SK-MEL-5 (cell line): Measurements from ENCODE around the gene SUSD4. TPM values are rescaled to one million over a fixed set of nuclear protein-coding genes. Genes with fewer than 3 reads are reported as not detected.
"Not testable (repeated sequence)": the region's sequence is repeated elsewhere in the genome, so short reads cannot be mapped to it uniquely, and the experiment has no call there.

Experiments
- DNase-seq: peaks from one replicate; pipeline ENCODE4 v3.0.0-alpha.2; 2016; ENCODE audit warnings: low read depth, low spot score
- in situ Hi-C: cut with HindIII; loops from 2 replicates; pipeline ENCODE4 v1.10.0; 2016; ENCODE audit warnings: low sequenced_read_pairs, high pct_unique_total_duplicates, low pct_unique_long_range_greater_than_20kb
- total RNA-seq: library from RNA; depleted of rRNA; stranded (reverse); fragments of >200 nt; shearing (Covaris generic); gene quantifications from 2 replicates; pipeline ENCODE4 v1.2.3, GENCODE V29; 2014

Gene SUSD4
- total RNA-seq, 1 experiment from 2014 or later: not detected

DNA sequence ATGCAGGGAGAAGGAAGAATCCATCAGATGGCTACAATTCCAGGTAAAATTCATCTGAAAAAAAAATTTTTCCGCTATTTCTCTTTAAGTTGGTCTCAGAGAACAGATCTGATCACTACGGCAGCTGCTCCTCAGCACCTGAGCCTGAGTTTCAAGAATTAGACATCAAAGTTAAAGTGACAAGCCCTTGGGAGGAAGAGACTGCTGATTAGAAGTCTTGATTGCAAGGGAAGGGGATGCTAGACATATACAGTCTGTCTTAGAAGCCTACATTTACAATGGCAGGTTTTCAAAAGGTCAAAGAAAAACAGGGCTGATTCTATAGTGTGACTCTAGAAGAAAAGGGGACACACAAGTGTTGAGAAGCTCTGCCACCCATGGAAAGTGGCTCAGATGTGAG lies 48.3 kb downstream of the SUSD4 start:
- DNase-seq: no peak
- in situ Hi-C loops: no loop called here

- no peak for DNase-seq
- in situ Hi-C loops: no loop called here
Measured at GRCh38 chr1:223313415-223313754, 50.6 kb downstream of the SUSD4 start.

- DNase-seq: no peak
- in situ Hi-C loops: no loop called here
Measured at GRCh38 chr1:223312705-223313414, 51.1 kb downstream of the SUSD4 start.

GRCh38 chr1:223312273-223312672 lies 51.7 kb downstream of the SUSD4 start:
- in situ Hi-C loops: no loop called here
- no peak for DNase-seq

DNA sequence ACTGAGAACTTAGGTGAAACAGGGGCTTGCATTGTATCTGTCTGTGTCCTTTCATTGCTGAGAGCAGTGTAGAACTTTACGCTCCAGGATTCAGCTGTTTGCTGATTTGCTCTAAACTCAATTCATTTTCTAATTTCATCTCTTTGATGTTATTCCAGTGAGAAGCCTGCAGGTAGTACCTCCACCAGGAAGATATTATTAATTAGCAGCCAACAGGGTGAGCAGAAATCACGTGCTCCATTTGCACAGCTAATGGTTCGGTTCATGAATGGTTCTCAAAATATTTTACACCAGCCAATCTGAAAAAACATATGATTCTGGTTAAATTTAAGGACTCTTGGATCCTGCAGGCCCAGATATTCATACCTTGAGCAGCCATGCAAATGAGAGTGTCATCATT lies 52.1 kb downstream of the SUSD4 start:
- DNase-seq: no peak
- in situ Hi-C loops: no loop called here

- no peak for DNase-seq
- in situ Hi-C loops: no loop called here
Measured at GRCh38 chr1:223308136-223308535, 55.8 kb downstream of the SUSD4 start.

- no peak for DNase-seq
- in situ Hi-C loops: no loop called here
Measured at GRCh38 chr1:223307544-223307943, 56.4 kb downstream of the SUSD4 start.

DNA sequence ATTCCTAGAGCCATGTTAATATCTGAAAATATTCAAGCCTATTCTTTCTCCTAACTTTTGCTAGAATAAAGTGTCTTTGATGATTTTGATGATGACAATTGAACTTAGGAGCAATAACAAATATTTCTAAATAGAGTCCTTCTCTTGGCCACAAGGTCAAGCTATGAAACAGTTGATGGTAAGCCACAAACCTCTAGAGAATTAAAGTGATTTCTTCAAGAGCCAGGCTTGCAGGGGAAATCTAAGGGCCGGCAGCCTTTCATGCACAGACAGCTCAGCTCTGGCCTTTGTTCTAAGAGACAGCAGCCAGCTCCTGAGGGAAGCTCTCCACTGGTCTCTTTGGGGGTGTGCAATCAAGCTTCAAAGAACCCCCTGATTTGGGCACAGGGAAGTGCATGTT lies 59.0 kb downstream of the SUSD4 start:
- DNase-seq: no peak

GRCh38 chr1:223301371-223301770 lies 62.6 kb downstream of the SUSD4 start:
- no peak for DNase-seq
- in situ Hi-C loops: no loop called here

More for the DNA sequence above, 59.0 kb downstream of the SUSD4 start:
- in situ Hi-C loops: no loop called here

GRCh38 chr1:223299553-223299952 lies 64.4 kb downstream of the SUSD4 start:
- DNase-seq: no peak
- in situ Hi-C loops: no loop called here

GRCh38 chr1:223298701-223299100 lies 65.3 kb downstream of the SUSD4 start:
- DNase-seq: no peak
- in situ Hi-C loops: no loop called here

GRCh38 chr1:223297800-223298199 lies 66.2 kb downstream of the SUSD4 start:
- in situ Hi-C loops: no loop called here
- no peak for DNase-seq

DNA sequence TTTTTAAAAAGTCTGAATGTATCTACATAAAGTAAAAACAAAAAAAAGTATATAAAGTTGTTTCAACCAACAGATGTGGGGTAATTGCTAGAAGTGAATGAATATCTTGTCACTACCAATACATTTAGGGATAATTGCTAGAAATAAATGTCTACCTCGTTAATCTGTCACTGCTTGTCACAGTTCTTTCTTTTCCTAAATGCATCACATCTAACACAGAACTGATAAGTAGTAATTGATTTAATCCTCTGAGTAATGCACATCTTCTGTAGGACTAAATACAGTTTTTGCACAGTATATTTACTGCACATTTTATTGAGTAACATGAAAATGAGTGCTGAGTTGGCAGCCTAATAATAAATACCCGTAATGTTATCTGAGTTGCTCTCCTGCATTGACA lies 72.2 kb downstream of the SUSD4 start:
- in situ Hi-C loops: no loop called here

DNA sequence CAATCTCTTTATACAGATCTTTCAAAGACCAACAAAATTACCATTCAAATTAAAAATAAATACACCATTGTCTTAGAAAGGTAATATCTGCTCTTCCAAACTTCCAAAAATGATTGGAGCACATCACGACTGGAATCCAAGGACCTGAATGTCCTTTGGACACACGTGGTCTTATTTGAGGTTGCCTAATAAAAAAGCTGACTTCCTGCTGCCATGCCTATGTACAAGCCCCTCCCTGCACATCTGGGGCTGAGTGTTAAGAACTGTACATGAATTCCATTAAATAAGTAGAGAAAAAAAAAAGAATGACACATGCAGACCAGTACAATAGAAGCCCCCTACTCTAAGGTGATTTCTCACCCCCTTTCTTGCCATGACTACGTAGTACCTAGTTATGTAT lies 73.6 kb downstream of the SUSD4 start:
- DNase-seq: peak; percentile 14
- in situ Hi-C loops: no loop called here

More for the DNA sequence above, 72.2 kb downstream of the SUSD4 start:
- DNase-seq: no peak

DNA sequence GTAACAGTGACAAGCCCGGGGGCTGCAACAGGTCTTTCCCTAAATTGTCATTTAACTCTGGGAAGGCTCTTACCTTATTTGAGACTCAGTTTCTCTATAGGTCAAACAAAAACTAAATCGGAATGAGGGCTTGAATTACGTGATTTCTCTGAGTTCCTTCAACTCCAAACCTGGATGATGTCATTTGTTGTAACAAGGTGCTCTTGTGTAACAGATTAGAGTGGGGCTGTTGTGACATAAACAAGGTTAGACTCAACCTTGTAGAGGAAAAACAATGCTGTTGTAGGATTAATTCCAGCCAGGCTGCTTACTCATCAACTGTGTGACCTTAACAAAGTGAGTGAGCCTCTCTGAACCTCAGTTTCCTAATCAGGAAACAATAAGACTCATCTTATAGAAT lies 74.4 kb downstream of the SUSD4 start:
- in situ Hi-C loops: no loop called here
- no peak for DNase-seq

DNA sequence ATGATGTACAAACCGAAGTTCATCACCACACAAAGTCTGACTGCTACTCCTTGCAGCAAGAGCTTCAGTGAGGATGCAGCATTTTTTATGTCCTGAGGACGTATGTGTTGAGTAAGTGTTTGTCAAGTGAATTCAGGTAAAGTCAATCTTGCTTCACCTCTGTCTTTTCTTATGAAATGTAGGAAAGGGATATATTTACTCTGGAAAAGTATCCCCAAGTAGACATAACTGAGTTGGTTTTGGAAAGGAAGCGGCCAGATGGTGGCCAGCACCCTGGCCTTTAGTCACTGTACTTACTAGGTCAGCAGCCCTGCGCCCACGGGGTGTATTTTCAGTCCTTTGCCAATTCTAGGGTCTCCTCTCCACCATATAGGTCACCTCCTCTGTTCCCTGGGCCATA lies 75.2 kb downstream of the SUSD4 start:
- in situ Hi-C loops: no loop called here
- no peak for DNase-seq

DNA sequence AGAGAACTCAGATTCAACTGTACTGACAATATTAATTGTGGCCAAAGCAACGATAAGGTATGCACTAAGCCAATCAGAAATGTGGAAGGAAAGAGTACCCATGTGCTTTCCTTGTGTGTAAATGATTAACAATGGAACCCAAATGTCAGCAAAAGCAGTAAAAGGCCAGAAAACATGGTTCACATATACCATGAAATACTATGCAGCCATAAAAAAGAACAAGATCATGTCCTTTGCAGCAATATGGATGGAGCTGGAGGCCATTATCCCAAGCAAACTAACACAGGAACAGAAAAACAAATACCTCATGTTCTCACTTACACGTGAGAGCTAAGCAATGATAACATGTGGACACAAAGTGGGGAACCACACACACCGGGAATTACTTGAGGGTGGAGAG lies 78.5 kb downstream of the SUSD4 start:
- DNase-seq: no peak
- in situ Hi-C loops: no loop called here

GRCh38 chr1:223283697-223284096 lies 80.3 kb downstream of the SUSD4 start:
- DNase-seq, in situ Hi-C loops: not testable (repeated sequence)

DNA sequence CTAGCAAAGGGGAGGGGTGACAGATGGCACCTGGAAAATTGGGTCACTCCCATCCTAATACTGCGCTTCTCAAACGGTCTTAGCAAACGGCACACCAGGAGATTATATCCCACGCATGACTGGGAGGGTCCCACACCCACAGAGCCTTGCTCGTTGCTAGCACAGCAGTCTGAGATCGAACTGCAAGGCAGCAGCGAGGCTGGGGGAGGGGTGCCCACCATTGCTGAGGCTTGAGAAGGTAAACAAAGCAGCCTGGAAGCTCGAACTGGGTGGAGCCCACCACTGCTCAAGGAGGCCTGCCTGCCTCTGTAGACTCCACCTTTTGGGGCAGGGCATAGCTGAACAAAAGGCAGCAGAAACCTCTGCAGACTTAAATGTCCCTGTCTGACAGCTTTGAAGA lies 85.7 kb downstream of the SUSD4 start:
- DNase-seq: not testable (repeated sequence)

GRCh38 chr1:223276029-223276428 lies 87.9 kb downstream of the SUSD4 start:
- in situ Hi-C loops: no loop called here
- no peak for DNase-seq

More for the DNA sequence above, 85.7 kb downstream of the SUSD4 start:
- in situ Hi-C loops: not testable (repeated sequence)
